Caco-2 (cell line): ENCODE measurements around the gene PSMC3. TPM values are rescaled to one million over a fixed set of nuclear protein-coding genes. Genes with fewer than 3 reads are reported as not detected.

Experiments
- BruUV-seq: library from RNA; stranded (reverse); fragments of 400-500 nt; replicated peaks from 2 replicates; lab custom pipeline; 2021; lab: Mats Ljungman, UMichigan
- CTCF ChIA-PET: fragments of 300-600 bp; sonication (Branson Sonifier 250); formaldehyde crosslinking; loops from one replicate; lab custom pipeline; 2022; ENCODE audit warnings: antibody characterized with exemption; lab: Charles Lee
- POLR2A ChIA-PET: fragments of 300-600 bp; sonication (Branson Sonifier 250); formaldehyde crosslinking; loops from one replicate; lab custom pipeline; 2022; ENCODE audit warnings: antibody characterized with exemption; lab: Charles Lee
- DNase-seq, 2 experiments: peaks; one replicate each; pipeline versions ENCODE4 v3.0.0 to v3.0.0-alpha.2; 2020 to 2022
- H3K27me3 ChIP-seq: replicated peaks from 2 replicates; pipeline ENCODE4 v1.6.0; 2011; ENCODE audit warnings: low read length; ENCODE audit not compliant: control insufficient read depth, insufficient read depth
- H3K36me3 ChIP-seq: 2 replicates; pipeline ENCODE4 v1.5.1; 2011; ENCODE audit warnings: low read length; ENCODE audit not compliant: control insufficient read depth, insufficient read depth
- H3K4me1 ChIP-seq: fragments of 250-450 bp; sonication (Bioruptor Pico); 2 replicates; pipeline ENCODE4 v1.5.1; 2020; ENCODE audit warnings: mild to moderate bottlenecking
- H3K4me3 ChIP-seq: 2 replicates; pipeline ENCODE4 v1.5.1; 2011; ENCODE audit warnings: low read depth, mild to moderate bottlenecking, control low read depth, low read length
- H3K9me3 ChIP-seq: fragments of 250-450 bp; sonication (Bioruptor Pico); 2 replicates; pipeline ENCODE4 v1.5.1; 2020; ENCODE audit warnings: mild to moderate bottlenecking, moderate library complexity
- H3K27ac Mint-ChIP-seq: one replicate; pipeline ENCODE4 v1.8.0; 2022; ENCODE audit warnings: mixed read lengths; ENCODE audit not compliant: unreplicated experiment
- H3K27me3 Mint-ChIP-seq: one replicate; pipeline ENCODE4 v1.8.0; 2022; ENCODE audit warnings: mixed read lengths; ENCODE audit not compliant: insufficient read depth, unreplicated experiment
- H3K36me3 Mint-ChIP-seq: one replicate; pipeline ENCODE4 v1.8.0; 2022; ENCODE audit warnings: mild to moderate bottlenecking, mixed read lengths; ENCODE audit not compliant: insufficient read depth, unreplicated experiment
- H3K4me1 Mint-ChIP-seq: one replicate; pipeline ENCODE4 v1.8.0; 2022; ENCODE audit warnings: low read depth, mixed read lengths; ENCODE audit not compliant: unreplicated experiment
- H3K4me3 Mint-ChIP-seq: one replicate; pipeline ENCODE4 v1.8.0; 2022; ENCODE audit warnings: mild to moderate bottlenecking, moderate library complexity, mixed read lengths; ENCODE audit not compliant: unreplicated experiment
- H3K9me3 Mint-ChIP-seq: one replicate; pipeline ENCODE4 v1.8.0; 2022; ENCODE audit warnings: mixed read lengths; ENCODE audit not compliant: unreplicated experiment
- CTCF ChIP-seq, 2 experiments: fragments of 200-600 bp in 1 of 2; IDR thresholded peaks; 1 replicate in 1 of 2; 2 replicates in 1 of 2; pipeline versions ENCODE4 v1.5.1 to v1.8.0; 2011 to 2022; ENCODE audit warnings: antibody characterized with exemption in 1 of 2, control low read depth in 1 of 2, inconsistent platforms in 1 of 2, low read depth in 1 of 2, low read length in 1 of 2, mild to moderate bottlenecking in 1 of 2, moderate library complexity in 1 of 2; ENCODE audit not compliant: insufficient read depth in 1 of 2, severe bottlenecking in 1 of 2, unreplicated experiment in 1 of 2
- intact Hi-C: fragments of 100-400 bp; cut with micrococcal nuclease; formaldehyde crosslinking; loops from one replicate; pipeline ENCODE4 v1.10.0; 2022; ENCODE audit not compliant: unreplicated experiment
- total RNA-seq: library from RNA; stranded (reverse); gene quantifications from 2 replicates; pipeline ENCODE4 v1.2.3, GENCODE V29; 2022

The PSMC3 gene
- total RNA-seq, 1 experiment from 2014 or later: 196 TPM

GRCh38 chr11:47380078-47380477 lies 46.2 kb downstream of the PSMC3 start:
- no TSS peak for BruUV-seq
- Mint-ChIP-seq H3K27ac (no peak overlapping the region), H3K9me3 (no peaks in the 10 kb centered on the region), H3K4me3 (no peak overlapping the region), H3K36me3 (no peaks in the 10 kb centered on the region), H3K27me3 (no peaks in the 10 kb centered on the region), H3K4me1 (no peaks in the 10 kb centered on the region)
- H3K4me1 ChIP-seq: no peaks in the 10 kb centered on the region
- ChIA-PET CTCF (no interaction called here), POLR2A (no interaction called here)
- no peak overlapping the region for H3K4me3 ChIP-seq
- no peak for TF ChIP-seq CTCF (IDR thresholded peaks at IDR 0.05; ENCODE audit: insufficient read depth in 1 of 2, low read depth in 1 of 2, low read length in 1 of 2, severe bottlenecking in 1 of 2, unreplicated experiment in 1 of 2)
- H3K27me3 ChIP-seq: no peaks in the 10 kb centered on the region
- H3K9me3 ChIP-seq: no peaks in the 10 kb centered on the region
- intact Hi-C loops: no loop called here
- no peak for DNase-seq
- no peaks in the 10 kb centered on the region for H3K36me3 ChIP-seq

- no peaks in the 10 kb centered on the region for H3K36me3 ChIP-seq
- intact Hi-C loops: loop anchor here (10.0 kb wide), 1 partner anchor 475 kb away; no protein-coding TSS in a partner anchor
- H3K27me3 Mint-ChIP-seq: no peaks in the 10 kb centered on the region
- no TSS peak for BruUV-seq
- no peak overlapping the region for H3K27ac Mint-ChIP-seq
- POLR2A ChIA-PET: no interaction called here
- no peaks in the 10 kb centered on the region for H3K9me3 ChIP-seq
- H3K4me3 ChIP-seq: no peak overlapping the region
- no peak for TF ChIP-seq CTCF (IDR thresholded peaks at IDR 0.05; ENCODE audit: insufficient read depth in 1 of 2, low read depth in 1 of 2, low read length in 1 of 2, severe bottlenecking in 1 of 2, unreplicated experiment in 1 of 2)
- H3K36me3 Mint-ChIP-seq: no peaks in the 10 kb centered on the region
- H3K27me3 ChIP-seq: no peaks in the 10 kb centered on the region
- H3K9me3 Mint-ChIP-seq: no peaks in the 10 kb centered on the region
- H3K4me1 Mint-ChIP-seq: no peaks in the 10 kb centered on the region
- DNase-seq: no peak
- H3K4me3 Mint-ChIP-seq: no peak overlapping the region
- CTCF ChIA-PET: no interaction called here
- peaks cover 2% of the 10 kb centered on the region; the same call in 1 of the 2 replicates for H3K4me1 ChIP-seq
Observed at GRCh38 chr11:47379317-47379716, 46.9 kb downstream of the PSMC3 start.

GRCh38 chr11:47378836-47379170 lies 47.4 kb downstream of the PSMC3 start:
- Mint-ChIP-seq H3K36me3 (no peaks in the 10 kb centered on the region), H3K9me3 (no peaks in the 10 kb centered on the region), H3K27me3 (no peaks in the 10 kb centered on the region), H3K4me1 (no peaks in the 10 kb centered on the region), H3K27ac (no peak overlapping the region), H3K4me3 (no peak overlapping the region)
- intact Hi-C loops: loop anchor here (10.0 kb wide), 1 partner anchor 476 kb away; no protein-coding TSS in a partner anchor
- H3K9me3 ChIP-seq: no peaks in the 10 kb centered on the region
- no peaks in the 10 kb centered on the region for H3K36me3 ChIP-seq
- no peak overlapping the region for H3K4me3 ChIP-seq
- H3K4me1 ChIP-seq: peaks cover 4% of the 10 kb centered on the region; the same call in 1 of the 2 replicates
- TF ChIP-seq CTCF (IDR thresholded peaks at IDR 0.05; ENCODE audit: insufficient read depth in 1 of 2, low read depth in 1 of 2, low read length in 1 of 2, severe bottlenecking in 1 of 2, unreplicated experiment in 1 of 2): no peak
- DNase-seq: no peak
- ChIA-PET CTCF (no interaction called here), POLR2A (no interaction called here)
- H3K27me3 ChIP-seq: no peaks in the 10 kb centered on the region
- no TSS peak for BruUV-seq
